HG03103 (cell line): ENCODE measurements around the gene ZNF346.

ENCODE experiments used
- ATAC-seq: cut with Tn5 transposase; IDR thresholded peaks from one replicate; pipeline ENCODE4 v1.9.1; 2021; ENCODE audit warnings: low read depth; ENCODE audit not compliant: unreplicated experiment

Gene ZNF346

DNA sequence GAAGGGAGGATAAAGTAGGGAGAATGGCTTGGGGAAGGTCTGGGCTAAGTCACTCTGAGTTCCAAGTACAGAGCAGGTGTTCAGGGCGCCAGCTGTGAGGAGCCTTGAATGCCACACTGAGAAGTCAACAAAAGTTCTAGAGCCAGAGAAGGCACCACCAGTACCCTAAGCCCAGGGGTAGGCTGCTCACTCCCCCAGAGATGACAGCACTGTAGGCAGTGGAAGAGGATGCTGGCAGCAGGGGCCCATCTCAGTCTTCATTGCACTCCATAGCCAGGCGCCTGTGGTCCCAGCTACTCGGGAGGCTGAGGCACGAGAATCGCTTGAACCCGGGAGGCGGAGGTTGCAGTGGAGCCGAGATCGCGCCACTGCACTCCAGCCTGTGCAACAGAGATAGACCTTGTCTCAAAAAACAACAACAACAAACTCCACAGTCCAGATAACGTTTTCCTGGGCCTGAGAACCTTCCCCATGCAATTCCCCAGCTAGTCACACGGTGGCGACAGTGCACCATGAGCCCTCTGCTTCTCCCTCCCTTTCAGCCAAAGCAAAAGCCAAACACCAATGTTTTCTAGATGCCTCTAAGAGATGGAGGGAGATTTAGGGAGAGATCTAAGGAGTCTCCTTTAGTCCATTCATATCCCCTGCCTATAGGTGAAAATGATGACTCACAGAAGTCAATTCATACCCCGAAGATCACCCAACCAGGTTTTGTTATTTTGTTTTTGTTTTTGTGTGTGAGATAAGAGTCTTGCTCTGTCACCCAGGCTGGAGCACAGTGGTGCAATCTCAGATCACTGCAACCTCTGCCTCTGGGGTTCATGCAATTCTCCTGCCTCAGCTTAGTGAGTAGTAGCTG is 91.3 kb downstream of the ZNF346 start:
- ATAC-seq: no peak

- no peak for ATAC-seq
Observed at GRCh38 chr5:177116631-177117373, 94.3 kb downstream of the ZNF346 start.

DNA sequence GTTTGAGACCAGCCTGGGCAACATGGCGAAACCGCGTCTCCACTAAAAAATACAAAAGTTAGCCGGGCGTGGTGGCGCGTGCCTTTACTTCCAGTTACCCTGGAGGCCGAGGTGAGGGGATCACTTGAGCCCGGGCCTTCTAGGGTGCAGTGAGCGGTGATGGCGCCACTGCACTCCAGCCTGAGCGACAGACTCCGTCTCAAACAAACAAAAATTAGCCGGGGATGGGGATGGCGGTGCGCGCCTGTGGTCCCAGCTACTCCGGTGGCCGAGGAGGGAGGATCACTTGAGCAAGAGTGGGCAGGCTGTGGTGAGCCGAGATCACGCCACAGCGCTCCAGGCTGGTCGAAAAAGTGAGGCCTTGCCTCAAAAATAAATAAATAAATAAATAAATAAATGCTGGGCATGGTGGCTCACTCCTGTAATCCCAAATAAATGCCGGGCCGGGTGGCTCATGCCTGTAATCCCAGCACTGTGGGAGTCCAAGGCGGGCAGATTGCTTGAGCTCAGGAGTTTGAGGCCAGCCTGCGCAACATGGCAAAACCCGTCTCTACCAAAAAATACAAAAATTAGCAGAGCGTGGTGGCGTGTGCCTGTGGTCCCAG is 95.0 kb downstream of the ZNF346 start:
- ATAC-seq: no peak

GRCh38 chr5:177122566-177122965 is 100.1 kb downstream of the ZNF346 start:
- ATAC-seq: no peak

DNA sequence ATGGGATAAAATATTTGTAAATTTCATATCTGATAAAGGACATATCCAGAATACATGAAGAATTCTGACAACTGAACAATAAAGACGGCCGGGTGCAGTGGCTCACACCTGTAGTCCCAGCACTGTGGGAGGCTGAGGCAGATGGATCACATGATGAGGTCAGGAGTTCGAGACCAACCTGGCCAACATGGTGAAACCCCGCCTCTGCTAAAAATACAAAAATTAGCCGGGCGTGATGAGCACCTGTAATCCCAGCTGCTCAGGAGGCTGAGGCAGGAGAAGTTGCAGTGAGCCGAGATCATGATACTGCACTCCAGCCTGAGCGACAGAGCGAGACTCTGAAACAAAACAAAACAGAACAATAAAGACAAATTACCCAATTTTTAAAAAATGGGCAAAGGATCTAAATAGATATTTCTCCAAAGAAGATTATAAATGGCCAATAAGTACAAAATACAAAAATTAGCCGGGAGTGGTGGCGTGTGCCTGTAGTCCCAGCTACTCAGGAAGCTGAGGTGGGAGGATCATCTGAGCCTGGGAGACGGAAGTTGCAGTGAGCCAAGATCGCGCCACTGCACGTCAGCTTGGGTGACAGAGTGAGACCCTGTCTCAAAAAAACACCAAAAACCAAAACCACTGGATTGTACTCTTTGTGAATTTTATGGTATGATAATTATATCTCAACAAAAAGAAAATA is 101.4 kb downstream of the ZNF346 start:
- peak; percentile 41 for ATAC-seq

- ATAC-seq: peak; percentile 60
Observed at GRCh38 chr5:177124486-177124991, 102.0 kb downstream of the ZNF346 start.

GRCh38 chr5:177126771-177127170 is 104.3 kb downstream of the ZNF346 start:
- ATAC-seq: no peak

- ATAC-seq: no peak
Observed at GRCh38 chr5:177128551-177128981, 106.1 kb downstream of the ZNF346 start.

GRCh38 chr5:177130211-177131018 is 107.9 kb downstream of the ZNF346 start:
- ATAC-seq: no peak
